Osteoblast (primary cell): ENCODE data around the gene FEM1B. TPM values are rescaled to one million over a fixed set of nuclear protein-coding genes. Genes with fewer than 3 reads are reported as not detected.

ENCODE experiments used
- DNase-seq: peaks from one replicate; pipeline ENCODE4 v3.0.0; 2011; ENCODE audit warnings: low spot score, mixed read lengths; ENCODE audit not compliant: insufficient read length; ENCODE audit errors: missing footprints
- H2AFZ ChIP-seq: 2 replicates; pipeline ENCODE4 v1.6.0; 2011; ENCODE audit warnings: mild to moderate bottlenecking, low read length
- H3K27ac ChIP-seq: 2 replicates; pipeline ENCODE4 v1.5.1; 2011; ENCODE audit warnings: mild to moderate bottlenecking, low read depth, low read length, moderate library complexity
- H3K27me3 ChIP-seq: 2 replicates; pipeline ENCODE4 v1.6.0; 2012; ENCODE audit warnings: mild to moderate bottlenecking, control low read depth, inconsistent platforms, low read length, moderate library complexity; ENCODE audit not compliant: insufficient read depth
- H3K36me3 ChIP-seq: 2 replicates; pipeline ENCODE4 v1.5.1; 2011; ENCODE audit warnings: mild to moderate bottlenecking, low read length, control low read depth, moderate library complexity; ENCODE audit not compliant: insufficient read depth
- H3K4me1 ChIP-seq: 2 replicates; pipeline ENCODE4 v1.5.1; 2011; ENCODE audit warnings: mild to moderate bottlenecking, low read length, control low read depth, moderate library complexity; ENCODE audit not compliant: insufficient read depth
- H3K4me2 ChIP-seq: 2 replicates; pipeline ENCODE4 v1.6.0; 2011; ENCODE audit warnings: mild to moderate bottlenecking, low read length; ENCODE audit not compliant: insufficient read depth
- H3K4me3 ChIP-seq: fragments of 200-600 bp; sonication (generic); 3 replicates; pipeline ENCODE4 v1.5.1; 2012; ENCODE audit warnings: mild to moderate bottlenecking, low read length, inconsistent platforms; ENCODE audit not compliant: insufficient read depth
- H3K79me2 ChIP-seq: 2 replicates; pipeline ENCODE4 v1.6.0; 2012; ENCODE audit warnings: mild to moderate bottlenecking, low read length, control low read depth, inconsistent platforms; ENCODE audit not compliant: insufficient read depth
- H3K9me3 ChIP-seq: 2 replicates; pipeline ENCODE4 v1.5.1; 2011; ENCODE audit warnings: low read depth, low read length, control low read depth
- H4K20me1 ChIP-seq: 2 replicates; pipeline ENCODE4 v1.6.0; 2012; ENCODE audit warnings: mild to moderate bottlenecking, low read length, control low read depth; ENCODE audit not compliant: insufficient read depth
- CTCF ChIP-seq: IDR thresholded peaks from 2 replicates; pipeline ENCODE4 v1.5.1; 2011; ENCODE audit warnings: mild to moderate bottlenecking, low read depth, low read length, moderate library complexity; ENCODE audit errors: extremely low read depth
- total RNA-seq: library from RNA; depleted of rRNA; stranded (reverse); fragments of >200 nt; gene quantifications from 2 replicates; pipeline ENCODE4 v1.2.3, GENCODE V29; 2012

FEM1B gene
- total RNA-seq, 1 donor, result 35.5 TPM

DNA sequence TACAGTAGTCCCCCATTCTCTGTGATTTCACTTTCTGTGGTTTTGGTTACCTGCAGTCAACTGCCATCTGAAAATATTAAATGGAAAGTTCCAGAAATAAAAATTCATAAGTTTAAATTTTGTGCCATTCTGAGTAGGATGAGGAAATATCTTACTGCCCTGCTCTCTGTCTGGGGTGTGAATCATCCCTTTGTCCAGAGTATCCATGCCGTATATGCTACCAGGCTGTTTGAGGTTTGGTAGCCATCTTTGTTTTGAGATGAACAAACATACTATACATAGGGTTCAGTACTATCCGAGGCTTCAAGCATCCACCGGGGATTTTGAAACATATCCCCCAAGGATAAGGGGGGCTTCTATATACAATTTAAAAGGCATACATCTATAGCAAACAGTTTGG lies 16.3 kb upstream of the FEM1B start:
- Histone ChIP-seq H3K9me3 (no peaks in the 10 kb centered on the region), H4K20me1 (no peaks in the 10 kb centered on the region), H3K27ac (no peak overlapping the region), H3K4me1 (peaks cover 20% of the 10 kb centered on the region), H2AFZ (peak overlapping the region; percentile 7), H3K4me2 (no peak overlapping the region), H3K4me3 (no peak overlapping the region), H3K27me3 (peaks cover 7% of the 10 kb centered on the region), H3K79me2 (no peaks in the 10 kb centered on the region), H3K36me3 (no peaks in the 10 kb centered on the region)
- TF ChIP-seq CTCF, result no peak
- no peak for DNase-seq

- TF ChIP-seq CTCF, result no peak
- Histone ChIP-seq H2AFZ (no peak overlapping the region), H3K27me3 (peaks cover 7% of the 10 kb centered on the region), H3K27ac (no peak overlapping the region), H3K79me2 (no peaks in the 10 kb centered on the region), H3K36me3 (no peaks in the 10 kb centered on the region), H3K4me3 (no peak overlapping the region), H4K20me1 (no peaks in the 10 kb centered on the region), H3K4me1 (peaks cover 12% of the 10 kb centered on the region), H3K9me3 (no peaks in the 10 kb centered on the region), H3K4me2 (no peak overlapping the region)
- no peak for DNase-seq
Measured at GRCh38 chr15:68261980-68262379, 15.6 kb upstream of the FEM1B start.

GRCh38 chr15:68262514-68263356 lies 14.8 kb upstream of the FEM1B start:
- Histone ChIP-seq H3K4me1 (peaks cover 7% of the 10 kb centered on the region), H3K27me3 (peaks cover 7% of the 10 kb centered on the region), H4K20me1 (no peaks in the 10 kb centered on the region), H3K9me3 (no peaks in the 10 kb centered on the region), H3K36me3 (no peaks in the 10 kb centered on the region), H3K4me3 (no peak overlapping the region), H3K27ac (no peak overlapping the region), H3K4me2 (no peak overlapping the region), H3K79me2 (no peaks in the 10 kb centered on the region), H2AFZ (no peak overlapping the region)
- no peak for TF ChIP-seq CTCF
- no peak for DNase-seq

DNA sequence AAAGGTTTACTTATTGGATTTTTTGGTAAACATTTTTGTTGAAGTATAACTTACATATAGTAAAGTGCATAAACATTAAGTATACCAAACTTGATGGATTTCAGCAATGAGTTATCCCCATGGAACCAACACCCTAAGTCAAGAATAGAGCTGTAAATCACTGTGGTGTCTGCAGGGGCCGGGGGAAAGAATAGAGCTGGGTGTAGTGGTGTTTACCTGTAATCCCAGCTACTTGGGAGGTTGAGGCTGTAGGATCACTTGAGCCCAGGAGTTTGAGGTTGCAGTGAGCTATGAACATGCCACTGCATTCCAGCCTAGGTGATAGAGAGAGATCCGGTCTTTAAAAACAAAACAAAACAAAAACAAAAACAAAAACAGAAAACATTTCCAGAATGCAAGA lies 13.3 kb upstream of the FEM1B start:
- H3K79me2 ChIP-seq, result no peaks in the 10 kb centered on the region
- H3K36me3 ChIP-seq, result no peaks in the 10 kb centered on the region
- H2AFZ ChIP-seq, result no peak overlapping the region
- H3K4me2 ChIP-seq, result no peak overlapping the region
- no peak overlapping the region for H3K27ac ChIP-seq
- TF ChIP-seq CTCF, result no peak
- no peaks in the 10 kb centered on the region for H3K9me3 ChIP-seq
- no peaks in the 10 kb centered on the region for H4K20me1 ChIP-seq
- no peak overlapping the region for H3K4me3 ChIP-seq
- no peak for DNase-seq
- no peaks in the 10 kb centered on the region for H3K4me1 ChIP-seq
- peaks cover 7% of the 10 kb centered on the region for H3K27me3 ChIP-seq
